HG03135 (cell line): ENCODE results near the gene EGR2.
A peak's percentile ranks its signal among the peaks of the same experiment; 100 is the strongest.

Experiments
- ATAC-seq: cut with Tn5 transposase; IDR thresholded peaks from one replicate; pipeline ENCODE4 v1.9.1; 2021; ENCODE audit warnings: mild to moderate bottlenecking, moderate library complexity; ENCODE audit not compliant: unreplicated experiment

Gene EGR2

DNA sequence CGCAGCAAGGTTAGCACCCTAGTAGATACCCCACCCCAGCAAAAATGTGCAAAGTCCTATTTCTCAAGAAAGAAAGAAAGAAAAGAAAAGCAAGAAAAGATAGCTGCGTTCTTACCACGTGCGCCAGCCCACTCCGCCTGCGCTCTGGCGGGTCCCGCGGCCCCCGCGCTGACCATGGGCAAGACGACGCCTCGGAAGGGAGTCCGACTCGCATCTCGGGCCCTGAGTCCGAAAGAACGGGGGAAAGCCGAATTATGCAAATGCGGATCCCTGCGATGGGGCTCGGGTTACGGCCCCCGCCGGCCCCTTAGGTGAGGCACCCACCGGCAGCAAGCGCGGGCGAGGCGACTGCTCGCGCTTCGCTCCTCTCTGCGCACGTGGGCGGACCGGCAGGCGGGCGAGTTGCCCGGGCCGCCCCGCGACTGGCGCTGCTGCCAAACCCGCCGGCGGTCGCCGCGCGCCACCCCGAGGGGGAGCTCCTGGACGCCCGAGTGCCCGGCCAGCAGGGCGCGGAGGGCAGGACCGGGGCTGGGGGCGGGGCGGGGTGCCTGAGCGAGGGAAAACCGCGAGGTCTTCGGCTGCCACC lies 2.4 kb upstream of the EGR2 start:
- ATAC-seq: no peak

- ATAC-seq: peak; percentile 29
Measured at GRCh38 chr10:62817766-62818425, 1.7 kb upstream of the EGR2 start.

- peak; percentile 11 for ATAC-seq
Measured at GRCh38 chr10:62817121-62817765, 1.1 kb upstream of the EGR2 start.

DNA sequence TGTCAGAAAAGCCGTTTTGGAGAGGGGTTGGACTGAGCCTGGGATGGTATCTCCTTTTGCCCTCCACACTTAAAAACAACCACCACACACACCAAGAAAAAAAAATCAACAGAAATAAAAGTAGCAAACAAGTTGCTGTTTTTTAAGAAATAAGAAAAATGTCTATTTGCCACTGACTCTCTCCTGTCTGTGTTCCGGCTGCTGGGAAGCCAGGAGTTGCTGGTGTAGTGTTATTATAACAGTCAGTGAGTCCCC lies 163 bp downstream of the EGR2 start:
- ATAC-seq: no peak

DNA sequence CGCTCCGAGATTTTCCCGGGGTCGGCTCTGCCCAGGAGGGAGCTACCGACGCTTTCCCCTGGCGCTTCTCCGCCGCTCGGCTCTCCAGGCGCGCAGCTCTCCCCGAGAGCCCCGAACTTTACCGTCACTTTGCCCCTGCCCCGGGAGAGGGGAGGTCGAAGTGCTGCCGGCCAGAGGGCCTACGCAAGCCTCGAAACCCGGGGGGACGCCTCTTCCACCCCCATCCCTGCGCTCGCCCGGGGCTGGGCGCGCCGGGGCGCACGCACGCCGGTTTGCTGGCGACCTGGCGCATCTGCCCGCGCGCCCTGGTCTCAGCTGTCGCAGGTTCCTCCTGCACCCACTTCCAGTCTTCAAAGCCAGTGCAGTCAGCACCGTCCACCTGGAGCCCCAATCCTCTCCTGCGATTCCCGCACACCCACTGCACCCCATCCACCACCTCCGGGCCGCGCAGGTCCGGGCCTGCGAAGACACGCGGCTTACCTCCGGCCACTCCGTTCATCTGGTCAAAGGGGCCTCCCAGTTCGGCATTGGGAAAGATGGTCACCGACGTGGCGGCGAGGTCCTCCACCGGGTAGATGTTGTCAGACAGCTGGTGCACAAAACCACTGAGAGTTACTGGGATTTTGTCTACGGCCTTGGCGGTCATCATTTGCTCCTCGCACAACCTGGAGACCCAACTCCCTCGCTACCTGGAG lies 638 bp downstream of the EGR2 start:
- ATAC-seq: no peak

DNA sequence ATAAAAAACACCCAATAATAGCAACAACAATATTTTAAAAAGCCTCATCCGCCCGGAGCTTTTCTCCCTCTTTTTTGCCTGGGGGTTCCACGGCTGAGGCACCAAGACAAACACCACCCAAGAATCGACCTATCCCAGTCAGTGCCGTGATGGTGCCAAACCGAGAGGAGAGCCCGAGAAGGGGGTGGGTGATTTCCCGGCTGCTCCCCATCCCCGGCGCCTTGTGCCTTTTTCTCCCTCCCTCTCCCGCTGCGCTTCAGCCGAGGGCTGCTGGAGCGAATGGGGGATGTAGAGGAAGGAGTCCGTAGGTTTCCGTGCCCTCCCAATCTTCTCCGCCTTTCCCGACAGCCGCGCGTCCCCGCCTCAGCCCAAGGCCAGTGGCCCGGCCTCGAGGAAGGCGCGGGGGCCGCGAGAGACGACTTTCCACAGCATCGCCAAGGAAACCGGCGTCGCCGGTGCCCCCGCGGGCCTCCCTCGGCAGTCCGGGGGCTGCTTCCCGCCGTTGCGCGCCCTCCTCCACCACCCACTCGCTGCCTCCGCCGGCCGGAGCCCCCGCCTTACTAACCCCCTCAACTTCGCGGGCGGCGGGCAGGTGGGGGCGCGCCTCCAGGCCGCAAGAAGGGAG lies 1.3 kb downstream of the EGR2 start:
- ATAC-seq: no peak

GRCh38 chr10:62813981-62814380 lies 2.2 kb downstream of the EGR2 start:
- ATAC-seq: no peak

- ATAC-seq: no peak
Measured at GRCh38 chr10:62813453-62813852, 2.7 kb downstream of the EGR2 start.

GRCh38 chr10:62812672-62813439 lies 3.3 kb downstream of the EGR2 start:
- no peak for ATAC-seq

- peak; percentile 32 for ATAC-seq
Measured at GRCh38 chr10:62811159-62811875, 4.8 kb downstream of the EGR2 start.

- ATAC-seq: no peak
Measured at GRCh38 chr10:62810156-62810902, 5.8 kb downstream of the EGR2 start.

DNA sequence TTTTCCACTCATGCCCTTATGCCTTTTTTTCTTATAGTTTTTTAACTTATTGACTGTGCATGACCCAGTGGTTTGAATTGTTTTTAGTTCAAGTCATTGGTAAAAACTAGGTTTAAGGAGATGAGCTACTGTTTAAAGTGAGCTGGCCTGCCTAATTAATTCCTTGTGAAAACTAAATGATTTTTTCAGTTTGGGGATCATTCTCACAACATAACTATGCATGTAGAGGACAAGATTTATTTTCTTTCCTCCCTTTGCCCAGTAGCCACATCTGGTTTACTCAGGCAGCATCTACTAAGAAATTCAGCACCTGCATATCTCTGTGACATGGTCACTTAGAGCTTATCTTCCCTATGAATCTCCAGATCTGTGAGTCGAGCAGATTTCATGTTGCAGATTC lies 9.9 kb downstream of the EGR2 start:
- ATAC-seq: no peak

GRCh38 chr10:62805231-62806099 lies 10.7 kb downstream of the EGR2 start:
- ATAC-seq: peak; percentile 16

DNA sequence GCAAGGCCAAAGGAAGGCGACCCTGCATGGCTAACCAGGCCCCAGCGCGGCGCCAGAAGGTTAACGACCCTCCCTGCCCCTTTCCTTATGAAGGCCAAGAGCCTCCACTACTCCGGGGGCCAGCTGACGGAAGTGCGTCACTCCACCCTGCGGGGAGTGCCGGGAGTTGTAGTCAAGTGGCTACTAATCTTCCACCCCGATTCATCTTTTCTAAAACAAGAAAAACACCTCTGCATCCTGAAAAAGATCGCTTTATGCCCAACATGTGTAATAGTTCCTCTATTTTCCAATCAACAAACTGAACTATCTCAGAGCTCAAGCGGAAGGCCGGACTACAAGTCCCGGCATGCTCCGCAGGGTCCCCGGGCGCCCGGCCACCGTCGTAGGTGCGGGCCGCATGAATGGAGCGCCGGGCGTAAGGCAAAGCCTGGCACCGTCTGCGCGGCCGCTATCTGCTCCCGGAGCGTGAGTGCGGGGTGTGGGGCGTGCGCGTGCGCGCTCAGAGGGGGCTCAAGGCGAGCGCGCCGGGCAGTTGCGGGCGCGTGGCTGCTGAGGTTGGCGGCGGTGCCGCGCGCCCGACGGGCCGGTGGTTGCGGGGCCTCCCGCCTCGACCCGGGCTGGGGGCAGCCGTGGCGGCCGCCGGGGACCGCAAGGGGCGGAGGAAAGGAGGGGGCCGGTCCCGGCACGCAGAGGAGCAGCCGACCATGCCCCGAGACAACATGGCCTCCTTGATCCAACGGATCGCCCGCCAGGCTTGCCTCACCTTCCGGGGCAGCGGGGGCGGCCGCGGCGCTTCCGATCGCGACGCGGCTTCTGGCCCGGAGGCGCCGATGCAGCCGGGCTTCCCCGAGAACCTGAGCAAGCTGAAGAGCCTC lies 11.6 kb downstream of the EGR2 start, which contains the start of gene ADO:
TSS of gene ADO (plus strand) at position 365 of the 875 bp plus-strand sequence. CDS start at position 705, 340 bp downstream.
- peak; percentile 85 for ATAC-seq

GRCh38 chr10:62803724-62804355 lies 12.3 kb downstream of the EGR2 start:
- ATAC-seq: peak; percentile 2

DNA sequence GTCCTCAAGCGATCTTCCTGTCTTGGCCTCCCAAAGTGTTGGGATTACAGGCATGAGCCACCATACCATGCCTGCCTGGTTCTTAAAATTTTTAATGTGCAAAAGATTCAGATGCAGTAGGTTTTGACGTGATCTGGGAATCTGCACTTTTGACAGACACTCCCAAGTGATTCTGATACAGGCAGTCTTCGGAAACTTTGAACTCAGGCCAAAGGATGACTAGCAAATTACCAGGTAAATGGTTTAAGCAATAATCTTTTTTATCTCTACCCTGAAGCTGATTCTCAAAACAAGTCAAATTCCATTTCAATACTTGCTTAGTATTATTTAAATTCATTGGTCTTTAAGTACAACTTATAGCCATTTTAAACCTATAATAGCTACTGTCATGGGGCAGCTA lies 14.3 kb downstream of the EGR2 start:
- ATAC-seq: no peak

DNA sequence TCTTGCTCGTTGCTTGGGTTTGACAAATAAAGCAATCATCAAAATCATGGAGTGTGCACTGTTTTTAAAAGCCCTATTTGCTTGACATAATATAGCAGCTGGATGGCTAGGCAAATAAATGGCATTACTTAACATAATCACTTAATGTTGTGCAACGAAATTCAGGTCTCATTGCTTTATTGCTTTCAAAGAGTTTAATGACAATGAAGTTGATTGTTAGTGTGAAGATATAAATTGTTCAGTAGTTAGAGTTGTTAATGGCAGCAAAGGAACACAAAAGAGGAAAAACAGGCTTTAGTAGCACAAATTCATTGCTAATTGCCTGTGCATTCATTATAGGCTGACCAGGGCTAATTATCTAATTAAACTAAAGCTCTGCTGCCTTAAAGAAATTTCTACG lies 19.3 kb downstream of the EGR2 start:
- ATAC-seq: no peak
